ENCODE results near the gene ADGRD1.
"Not testable (repeated sequence)": the region's sequence is repeated elsewhere in the genome, so short reads cannot be mapped to it uniquely, and the experiment has no call there.

The ADGRD1 gene

DNA sequence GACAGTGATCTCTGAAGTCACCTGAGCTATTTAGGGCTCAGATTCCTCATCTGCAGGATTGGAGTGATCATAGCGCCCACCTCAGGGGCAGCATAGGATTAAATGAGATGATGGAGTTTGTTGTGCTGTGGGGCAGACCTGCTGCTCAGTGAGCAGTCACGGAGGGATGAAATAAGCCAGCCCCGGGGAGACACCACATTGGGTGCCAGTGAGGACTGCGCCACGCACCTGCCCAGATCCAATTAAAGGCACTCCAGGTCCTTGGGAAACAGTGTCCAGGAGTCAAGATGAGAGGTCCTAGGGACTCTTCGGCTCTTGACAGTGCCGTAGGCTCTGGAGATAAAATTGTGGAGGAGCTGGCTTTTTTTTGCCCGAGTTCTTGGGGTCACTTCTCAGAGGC lies 166.2 kb downstream of the ADGRD1 start:
- H3K27ac Mint-ChIP-seq, result no peak overlapping the region
- no peaks in the 10 kb centered on the region for H3K4me1 Mint-ChIP-seq
- no peaks in the 10 kb centered on the region for H3K9me3 Mint-ChIP-seq
- no peak for DNase-seq
- peaks cover 9% of the 10 kb centered on the region for H3K27me3 Mint-ChIP-seq
- CTCF ChIA-PET, result interaction anchor here (3.6 kb wide), 1 partner anchor 15 kb away, joined by 11 read pairs; no protein-coding TSS in a partner anchor
- H3K36me3 Mint-ChIP-seq, result no peaks in the 10 kb centered on the region
- H3K4me3 Mint-ChIP-seq, result no peak overlapping the region

DNA sequence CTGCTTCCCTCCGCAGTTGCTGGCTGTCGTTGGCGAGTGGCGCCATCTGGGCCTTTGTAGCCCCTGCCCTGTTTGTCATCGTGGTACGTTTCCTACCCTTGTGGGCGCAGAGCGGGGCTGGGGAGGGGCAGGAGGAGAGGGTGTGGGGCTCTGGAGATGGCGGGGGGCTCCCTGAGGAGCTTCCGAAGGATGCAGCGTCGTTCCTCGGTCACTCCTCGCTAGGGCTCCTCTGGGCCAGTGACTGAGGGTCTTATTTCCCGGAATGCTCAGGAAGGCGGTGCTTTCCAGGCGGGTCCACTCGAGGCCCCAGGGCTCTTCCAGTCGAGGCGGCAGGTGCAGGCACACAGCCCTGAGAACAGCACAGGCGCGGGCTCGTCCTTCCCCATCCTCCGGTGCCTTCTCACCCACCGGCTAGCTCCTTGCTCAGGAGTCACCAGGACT lies 167.1 kb downstream of the ADGRD1 start:
- CTCF ChIA-PET, result no interaction called here
- Mint-ChIP-seq H3K9me3 (no peaks in the 10 kb centered on the region), H3K27ac (no peak overlapping the region)

DNA sequence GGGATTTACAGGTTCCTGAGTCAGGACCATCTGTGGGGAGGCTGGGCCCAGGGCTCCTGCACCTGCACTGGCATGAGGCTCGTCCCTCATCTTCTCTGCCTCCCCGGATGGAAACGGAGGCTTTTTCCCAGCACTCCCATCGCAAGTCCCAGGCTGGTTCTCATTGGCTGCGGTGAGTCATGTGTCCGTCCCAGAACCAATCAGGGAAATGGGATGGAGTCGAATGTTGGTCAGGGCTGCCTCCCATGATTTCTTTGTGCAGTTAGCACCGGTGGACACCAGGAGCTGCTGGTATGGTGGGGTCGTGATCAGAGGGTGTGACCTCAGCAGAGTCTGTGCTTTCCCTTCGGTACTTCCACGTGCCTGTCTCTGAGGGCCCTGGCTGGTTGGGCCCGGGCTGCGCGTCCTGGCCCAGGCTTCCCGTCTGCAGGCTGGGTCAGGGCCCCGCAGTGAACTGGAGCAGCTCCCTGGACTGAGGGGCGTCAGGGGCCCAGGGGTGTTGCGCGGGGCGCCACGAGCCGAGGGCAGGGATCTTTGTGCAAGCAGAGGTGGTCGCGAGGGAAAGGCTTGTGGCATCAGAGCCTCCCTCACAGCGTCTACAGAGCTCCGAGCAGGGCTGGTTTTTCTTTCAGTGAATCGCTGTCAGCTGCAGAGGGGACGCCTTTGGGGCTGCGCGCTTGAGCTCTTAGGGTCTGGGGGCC lies 168.1 kb downstream of the ADGRD1 start:
- CTCF ChIA-PET, result no interaction called here

More for the DNA sequence above, 167.1 kb downstream of the ADGRD1 start:
- H3K4me3 Mint-ChIP-seq, result no peak overlapping the region
- H3K27me3 Mint-ChIP-seq, result peaks cover 2% of the 10 kb centered on the region
- no peaks in the 10 kb centered on the region for H3K4me1 Mint-ChIP-seq
- H3K36me3 Mint-ChIP-seq, result no peaks in the 10 kb centered on the region
- DNase-seq, result no peak

DNA sequence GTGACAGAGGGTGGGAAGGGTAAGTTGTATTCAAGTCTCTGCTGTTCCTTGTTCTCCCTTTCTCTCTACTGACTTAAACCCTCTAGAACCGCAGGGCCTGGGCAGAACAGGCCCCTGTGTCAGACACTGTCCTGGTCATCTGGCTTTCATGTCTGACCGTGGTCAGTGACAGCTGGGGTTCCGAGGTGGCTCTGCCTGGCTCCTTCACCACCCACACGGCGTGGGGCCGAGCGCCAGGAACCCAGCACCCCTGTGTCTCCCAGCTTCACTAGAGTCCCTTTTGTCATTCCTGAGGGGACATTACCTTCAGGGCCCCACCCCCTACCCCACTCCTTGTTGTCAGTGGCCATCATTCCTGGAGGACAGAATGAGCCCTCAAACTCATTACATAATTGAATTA lies 168.9 kb downstream of the ADGRD1 start:
- peaks cover 5% of the 10 kb centered on the region for H3K9me3 Mint-ChIP-seq

More for the DNA sequence above, 168.1 kb downstream of the ADGRD1 start:
- Mint-ChIP-seq H3K27me3 (no peaks in the 10 kb centered on the region), H3K36me3 (no peaks in the 10 kb centered on the region), H3K4me1 (no peaks in the 10 kb centered on the region), H3K9me3 (peaks cover under 1% of the 10 kb centered on the region), H3K4me3 (no peak overlapping the region), H3K27ac (no peak overlapping the region)
- no peak for DNase-seq

DNA sequence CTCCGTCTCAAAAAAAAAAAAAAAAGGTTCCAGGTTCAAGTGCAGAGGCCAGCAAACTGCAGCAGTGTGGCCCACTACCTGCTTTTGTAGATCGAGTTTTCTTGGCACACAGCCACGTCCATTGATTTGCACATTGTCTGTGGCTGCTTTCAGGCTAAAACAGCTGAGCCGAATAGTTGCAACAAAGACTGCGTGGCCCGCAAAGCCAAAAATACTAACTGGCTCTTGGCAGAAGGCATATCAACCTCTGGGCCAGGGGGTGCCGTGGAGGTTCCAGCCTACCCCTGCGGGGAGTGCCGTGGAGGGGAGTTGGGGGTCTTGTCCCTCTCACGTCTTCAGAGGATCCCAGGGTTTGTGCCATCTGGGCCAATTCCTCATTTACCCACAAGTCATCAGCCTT lies 170.1 kb downstream of the ADGRD1 start:
- Mint-ChIP-seq H3K36me3 (no peaks in the 10 kb centered on the region), H3K4me1 (no peaks in the 10 kb centered on the region), H3K4me3 (no peak overlapping the region), H3K27me3 (no peaks in the 10 kb centered on the region), H3K9me3 (peaks cover 5% of the 10 kb centered on the region), H3K27ac (no peak overlapping the region)
- no peak for DNase-seq
- CTCF ChIA-PET, result no interaction called here

More for the DNA sequence above, 168.9 kb downstream of the ADGRD1 start:
- H3K27me3 Mint-ChIP-seq, result no peaks in the 10 kb centered on the region
- DNase-seq, result no peak
- no peaks in the 10 kb centered on the region for H3K36me3 Mint-ChIP-seq
- no peak overlapping the region for H3K4me3 Mint-ChIP-seq
- H3K4me1 Mint-ChIP-seq, result no peaks in the 10 kb centered on the region
- H3K27ac Mint-ChIP-seq, result no peak overlapping the region
- CTCF ChIA-PET, result no interaction called here

DNA sequence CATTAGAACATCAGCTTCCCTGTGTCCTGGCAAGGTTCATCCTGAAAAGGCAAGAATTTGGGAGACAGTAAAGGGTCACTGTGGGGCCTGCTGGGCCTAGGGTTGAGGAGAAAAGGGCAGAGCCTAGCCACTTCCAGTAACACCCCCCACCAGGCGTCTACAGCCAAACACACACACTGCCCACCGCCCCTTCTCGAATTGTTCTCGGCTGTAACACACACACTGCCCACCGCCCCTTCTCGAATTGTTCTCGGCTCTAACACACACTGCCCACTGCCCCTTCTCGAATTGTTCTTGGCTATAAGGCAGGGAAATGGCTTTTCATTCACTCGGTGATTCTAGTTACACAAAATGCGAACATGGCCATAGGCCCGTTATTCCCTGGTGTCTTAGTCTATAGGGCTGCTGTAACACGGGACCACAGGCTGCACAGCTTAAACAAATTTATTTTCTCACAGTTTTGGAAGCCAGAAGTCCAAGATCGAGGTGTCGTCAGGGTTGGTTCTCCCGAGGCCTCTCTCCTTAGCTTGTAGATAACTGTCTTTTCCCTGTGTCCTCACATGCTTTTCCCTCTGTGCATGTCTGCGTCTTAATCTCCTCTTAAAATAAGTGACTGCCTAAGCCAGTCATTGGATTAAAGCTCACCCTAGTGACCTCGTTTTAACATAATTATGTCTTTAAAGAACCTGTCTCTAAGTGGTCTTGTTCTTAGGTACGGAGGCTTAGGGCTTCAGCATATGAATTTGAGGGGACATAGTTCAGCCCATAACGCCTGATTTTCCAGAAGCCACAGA lies 171.0 kb downstream of the ADGRD1 start:
- Mint-ChIP-seq H3K4me3 (no peak overlapping the region), H3K36me3 (no peaks in the 10 kb centered on the region), H3K27me3 (no peaks in the 10 kb centered on the region), H3K27ac (no peak overlapping the region), H3K9me3 (peaks cover 7% of the 10 kb centered on the region), H3K4me1 (no peaks in the 10 kb centered on the region)
- CTCF ChIA-PET, result no interaction called here
- no peak for DNase-seq

DNA sequence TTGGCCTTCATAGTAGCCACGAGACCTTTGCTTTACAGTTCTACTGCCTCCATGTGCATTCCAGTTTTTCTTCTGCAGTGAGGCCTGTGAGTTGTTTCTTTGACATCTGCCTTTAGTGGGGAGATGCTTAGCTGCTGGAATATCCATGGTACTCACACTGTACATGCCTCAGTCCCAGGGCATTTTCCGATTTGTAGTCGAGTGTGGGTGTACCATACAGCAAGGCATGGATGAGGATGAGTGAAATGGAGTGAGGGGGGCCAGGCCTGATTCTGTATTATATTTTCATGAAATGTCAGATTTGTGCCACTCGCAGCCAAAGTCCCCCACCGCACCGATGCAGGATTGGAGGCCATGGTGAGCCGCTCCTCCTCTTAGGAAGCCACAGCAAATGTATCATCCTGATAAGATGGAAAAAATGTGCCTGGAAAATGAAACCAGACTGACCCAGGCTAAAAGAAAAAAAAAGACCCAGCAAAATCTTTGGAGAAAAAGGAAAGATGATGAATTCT lies 173.0 kb downstream of the ADGRD1 start:
- CTCF ChIA-PET, result interaction anchor here (1.5 kb wide), 1 partner anchor 22 kb away, joined by 3 read pairs; no protein-coding TSS in a partner anchor
- no peak for DNase-seq
- Mint-ChIP-seq H3K27ac (no peak overlapping the region), H3K4me3 (no peak overlapping the region), H3K36me3 (no peaks in the 10 kb centered on the region), H3K27me3 (no peaks in the 10 kb centered on the region), H3K4me1 (no peaks in the 10 kb centered on the region), H3K9me3 (peaks cover 8% of the 10 kb centered on the region)

DNA sequence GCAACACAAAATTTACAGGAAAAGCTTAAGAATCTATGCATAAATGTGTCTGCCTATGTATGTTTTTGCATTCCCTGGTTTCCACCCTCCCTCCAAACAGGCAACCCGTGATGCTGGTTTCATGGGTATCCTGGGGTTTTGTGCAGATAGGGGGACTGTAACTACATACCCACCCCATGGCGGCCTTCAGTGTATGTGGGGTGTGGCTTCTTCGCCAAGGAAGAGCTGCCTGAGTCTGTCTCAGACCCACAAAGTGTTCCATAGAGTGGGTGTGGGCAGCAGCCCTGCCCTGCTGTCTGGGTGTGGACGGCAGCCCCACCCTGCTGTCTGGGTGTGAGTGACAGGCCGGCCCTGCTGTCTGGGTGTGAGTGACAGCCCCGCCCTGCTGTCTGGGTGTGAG lies 174.8 kb downstream of the ADGRD1 start:
- H3K27me3 Mint-ChIP-seq, result peaks cover 4% of the 10 kb centered on the region
- H3K4me1 Mint-ChIP-seq, result no peaks in the 10 kb centered on the region
- peaks cover 8% of the 10 kb centered on the region for H3K9me3 Mint-ChIP-seq
- H3K27ac Mint-ChIP-seq, result no peak overlapping the region
- H3K4me3 Mint-ChIP-seq, result no peak overlapping the region
- no peak for DNase-seq
- CTCF ChIA-PET, result no interaction called here
- H3K36me3 Mint-ChIP-seq, result no peaks in the 10 kb centered on the region

DNA sequence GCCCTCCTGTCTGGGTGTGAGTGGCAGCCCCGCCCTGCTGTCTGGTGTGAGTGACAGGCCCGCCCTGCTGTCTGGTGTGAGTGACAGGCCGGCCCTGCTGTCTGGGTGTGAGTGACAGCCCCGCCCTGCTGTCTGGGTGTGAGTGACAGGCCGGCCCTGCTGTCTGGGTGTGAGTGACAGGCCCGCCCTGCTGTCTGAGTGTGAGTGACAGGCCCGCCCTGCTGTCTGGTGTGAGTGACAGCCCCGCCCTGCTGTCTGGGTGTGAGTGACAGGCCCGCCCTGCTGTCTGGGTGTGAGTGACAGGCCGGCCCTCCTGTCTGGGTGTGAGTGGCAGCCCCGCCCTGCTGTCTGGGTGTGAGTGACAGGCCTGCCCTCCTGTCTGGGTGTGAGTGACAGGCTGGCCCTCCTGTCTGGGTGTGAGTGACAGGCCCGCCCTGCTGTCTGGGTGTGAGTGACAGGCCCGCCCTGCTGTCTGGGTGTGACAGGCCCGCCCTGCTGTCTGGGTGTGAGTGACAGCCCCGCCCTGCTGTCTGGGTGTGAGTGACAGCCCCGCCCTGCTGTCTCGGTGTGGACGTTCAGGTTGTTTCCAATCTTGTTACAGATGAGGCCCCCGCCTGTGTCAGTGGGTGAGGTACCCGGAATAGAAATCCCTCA lies 175.4 kb downstream of the ADGRD1 start:
- H3K4me3 Mint-ChIP-seq, H3K9me3 Mint-ChIP-seq, H3K36me3 Mint-ChIP-seq, H3K27me3 Mint-ChIP-seq, CTCF ChIA-PET, DNase-seq, H3K4me1 Mint-ChIP-seq, H3K27ac Mint-ChIP-seq: not testable (repeated sequence)

DNA sequence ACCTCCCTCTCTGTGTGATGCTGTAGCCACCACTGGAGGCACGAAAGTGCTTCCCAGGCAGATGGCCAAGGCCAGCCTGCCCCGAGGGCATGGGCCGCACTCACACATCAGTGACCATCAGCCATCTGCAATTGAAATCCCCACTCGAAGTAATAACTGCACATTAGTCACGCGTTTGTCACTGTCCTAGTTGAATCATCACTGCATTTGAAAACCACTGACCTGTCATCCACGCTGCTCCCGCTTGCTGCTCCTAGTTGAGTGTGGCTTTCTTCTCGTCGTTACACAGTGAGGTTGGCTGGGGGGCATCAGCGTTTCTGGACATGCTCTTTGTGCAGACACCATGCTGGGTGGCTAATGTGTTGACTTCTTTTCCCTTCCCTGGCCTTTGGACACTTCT lies 176.1 kb downstream of the ADGRD1 start:
- no peak for DNase-seq
- H3K4me1 Mint-ChIP-seq, result no peaks in the 10 kb centered on the region
- H3K9me3 Mint-ChIP-seq, result peaks cover 8% of the 10 kb centered on the region
- H3K27ac Mint-ChIP-seq, result no peak overlapping the region
- H3K27me3 Mint-ChIP-seq, result peaks cover 4% of the 10 kb centered on the region
- H3K4me3 Mint-ChIP-seq, result no peak overlapping the region
- CTCF ChIA-PET, result no interaction called here
- no peaks in the 10 kb centered on the region for H3K36me3 Mint-ChIP-seq

DNA sequence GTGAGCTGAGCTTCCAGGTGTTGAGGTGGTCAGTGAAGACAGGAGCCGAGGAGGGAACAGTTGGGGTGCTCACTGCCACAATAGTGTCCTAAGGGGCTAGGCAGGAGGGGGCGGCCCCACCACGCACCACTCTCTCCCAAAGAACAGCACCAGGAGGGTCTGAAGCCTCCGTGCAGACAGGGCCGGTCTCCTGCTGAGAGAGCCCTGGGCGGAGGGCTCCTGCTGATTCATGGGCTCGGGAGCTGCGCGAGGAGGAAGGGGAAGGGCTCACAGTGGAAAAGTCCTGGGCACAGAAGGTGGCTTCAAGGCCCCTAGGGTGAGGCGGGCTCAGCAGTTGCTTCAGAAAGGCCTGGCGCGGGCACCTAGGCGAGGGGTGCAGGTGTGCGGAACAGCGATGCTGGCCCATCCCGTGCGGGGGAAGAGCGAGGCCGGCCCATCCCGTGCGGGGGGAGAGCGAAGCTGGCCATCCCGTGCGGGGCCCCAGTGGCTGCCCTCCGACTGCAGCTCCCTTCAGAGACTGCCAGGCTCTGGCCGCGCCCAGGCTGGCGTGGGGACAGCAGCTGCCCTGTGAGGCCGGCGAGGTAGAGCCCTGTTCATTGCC lies 176.7 kb downstream of the ADGRD1 start:
- Mint-ChIP-seq H3K36me3 (no peaks in the 10 kb centered on the region), H3K9me3 (peaks cover 8% of the 10 kb centered on the region), H3K27ac (no peak overlapping the region), H3K4me1 (no peaks in the 10 kb centered on the region), H3K27me3 (peaks cover 4% of the 10 kb centered on the region), H3K4me3 (no peak overlapping the region)
- no peak for DNase-seq
- CTCF ChIA-PET, result interaction anchor here (3.1 to 6.1 kb wide), 2 partner anchors 14 to 25 kb away, joined by 10 to 63 read pairs; no protein-coding TSS in a partner anchor

DNA sequence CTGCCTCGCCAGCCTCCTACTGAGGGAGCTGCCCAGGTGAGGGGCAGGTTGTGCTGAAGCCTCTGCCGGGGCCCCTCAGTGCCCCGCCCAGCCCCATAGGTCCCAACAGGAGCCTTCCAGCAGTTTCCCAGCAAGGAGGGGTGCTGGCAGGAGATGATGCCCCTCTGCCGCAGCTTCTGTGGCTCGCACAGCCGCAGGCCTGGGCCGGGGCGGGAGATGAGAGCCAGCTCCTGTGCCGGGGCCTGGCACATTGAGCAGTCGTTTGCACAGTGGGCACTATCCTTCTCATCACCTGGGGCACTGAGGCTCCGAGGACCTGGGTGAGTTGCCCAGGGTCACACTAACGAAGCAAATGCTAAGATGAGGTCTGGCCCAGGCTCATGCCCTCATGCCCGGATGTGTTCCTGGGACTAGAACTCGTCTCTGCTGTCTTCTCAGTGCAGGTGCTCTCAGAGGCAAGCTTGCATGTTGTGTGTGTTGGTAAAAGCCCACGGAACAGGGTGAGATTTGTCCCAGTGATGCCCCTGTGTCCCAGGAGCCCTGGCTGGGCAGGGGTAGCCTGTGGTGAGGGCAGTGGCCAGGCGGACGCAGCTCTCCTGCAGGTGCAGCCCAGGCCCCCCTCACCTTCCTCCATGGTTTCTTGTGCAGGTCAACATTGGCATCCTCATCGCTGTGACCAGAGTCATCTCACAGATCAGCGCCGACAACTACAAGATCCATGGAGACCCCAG lies 177.5 kb downstream of the ADGRD1 start:
- Mint-ChIP-seq H3K4me3 (no peak overlapping the region), H3K9me3 (peaks cover 8% of the 10 kb centered on the region), H3K36me3 (no peaks in the 10 kb centered on the region), H3K27me3 (peaks cover 4% of the 10 kb centered on the region), H3K27ac (no peak overlapping the region), H3K4me1 (no peaks in the 10 kb centered on the region)
- DNase-seq, result no peak
- CTCF ChIA-PET, result interaction anchor here (0.7 to 6.1 kb wide), 7 partner anchors 13 to 695 kb away, joined by 3 to 63 read pairs (median 4); no protein-coding TSS in a partner anchor

DNA sequence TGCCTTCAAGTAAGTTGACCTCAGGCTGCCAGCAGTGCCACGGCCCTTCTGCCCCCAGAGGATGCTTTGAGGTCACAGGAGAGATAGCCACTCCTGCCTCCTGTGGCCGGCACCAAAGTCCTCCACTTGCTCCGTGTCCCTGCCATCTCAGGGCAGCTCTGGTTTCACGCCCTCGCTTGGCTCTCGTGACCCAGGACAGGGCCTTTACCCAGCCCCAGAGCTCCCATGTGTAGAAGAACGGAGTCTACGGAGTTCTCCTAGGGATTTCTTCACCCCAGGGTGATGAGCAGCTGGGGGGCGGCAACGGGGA lies 178.1 kb downstream of the ADGRD1 start:
- no peak overlapping the region for H3K27ac Mint-ChIP-seq
- CTCF ChIA-PET, result interaction anchor here (0.7 to 6.1 kb wide), 10 partner anchors 13 to 694 kb away, joined by 3 to 63 read pairs (median 4); no protein-coding TSS in a partner anchor
- no peak for DNase-seq
- H3K9me3 Mint-ChIP-seq, result peaks cover 8% of the 10 kb centered on the region
- peaks cover 4% of the 10 kb centered on the region for H3K27me3 Mint-ChIP-seq
- no peaks in the 10 kb centered on the region for H3K36me3 Mint-ChIP-seq
- no peaks in the 10 kb centered on the region for H3K4me1 Mint-ChIP-seq
- no peak overlapping the region for H3K4me3 Mint-ChIP-seq
